Measurements from ENCODE around the gene NADK2.

Gene NADK2

GRCh38 chr5:36246036-36246800 is 4.5 kb upstream of the NADK2 start:
- DNase-seq, result no peak

- DNase-seq, result no peak
These were observed 2.4 kb upstream of the NADK2 start for GRCh38 chr5:36244076-36244475.

- DNase-seq, result no peak
These were observed 1.9 kb upstream of the NADK2 start for GRCh38 chr5:36243653-36244052.

GRCh38 chr5:36242534-36243485 is 1.1 kb upstream of the NADK2 start:
- DNase-seq, result no peak

GRCh38 chr5:36240779-36241630 is 720 bp downstream of the NADK2 start:
- DNase-seq, result peak; percentile 58 to 72 (median 59)

- DNase-seq, result no peak
These were observed 2.1 kb downstream of the NADK2 start for GRCh38 chr5:36239370-36240293.

GRCh38 chr5:36238502-36239295 is 3.0 kb downstream of the NADK2 start:
- DNase-seq, result no peak

- DNase-seq, result no peak
These were observed 4.0 kb downstream of the NADK2 start for GRCh38 chr5:36237751-36238150.

GRCh38 chr5:36236801-36237200 is 4.9 kb downstream of the NADK2 start:
- DNase-seq, result peak; percentile 9 to 30 (median 28)

GRCh38 chr5:36232533-36232932 is 9.2 kb downstream of the NADK2 start:
- no peak for DNase-seq

- DNase-seq, result no peak
These were observed 11.5 kb downstream of the NADK2 start for GRCh38 chr5:36230151-36230790.

GRCh38 chr5:36228505-36228904 is 13.2 kb downstream of the NADK2 start:
- DNase-seq, result no peak

- DNase-seq, result no peak
These were observed 14.7 kb downstream of the NADK2 start for GRCh38 chr5:36227046-36227445.

- no peak for DNase-seq
These were observed 19.1 kb downstream of the NADK2 start for GRCh38 chr5:36222620-36223019.

GRCh38 chr5:36217988-36218387 is 23.7 kb downstream of the NADK2 start:
- no peak for DNase-seq

GRCh38 chr5:36217567-36217966 is 24.2 kb downstream of the NADK2 start:
- no peak for DNase-seq

- DNase-seq, result no peak
These were observed 25.8 kb downstream of the NADK2 start for GRCh38 chr5:36215910-36216309.

GRCh38 chr5:36214436-36214835 is 27.3 kb downstream of the NADK2 start:
- DNase-seq, result peak in 1 of 3 donors; percentile 5

- no peak for DNase-seq
These were observed 32.1 kb downstream of the NADK2 start for GRCh38 chr5:36209664-36210063.

- no peak for DNase-seq
These were observed 32.9 kb downstream of the NADK2 start for GRCh38 chr5:36208786-36209185.
